Measurements from ENCODE around the gene RAP1GAP.

GRCh38 chr1:21598904-21599303 lies 70.3 kb downstream of the RAP1GAP start:
- TF ChIP-seq CTCF (IDR thresholded peaks at IDR 0.05; ENCODE audit: low read length) (no peak), EZH2 (IDR thresholded peaks at IDR 0.05; ENCODE audit: borderline replicate concordance, low read length) (no peak)
